Measurements from ENCODE around the gene GEMIN4. TPM values are rescaled to one million over a fixed set of nuclear protein-coding genes. Genes with fewer than 3 reads are reported as not detected.

GEMIN4 gene
- total RNA-seq, 1 donor from 2014 or later, result 10.9 TPM

DNA sequence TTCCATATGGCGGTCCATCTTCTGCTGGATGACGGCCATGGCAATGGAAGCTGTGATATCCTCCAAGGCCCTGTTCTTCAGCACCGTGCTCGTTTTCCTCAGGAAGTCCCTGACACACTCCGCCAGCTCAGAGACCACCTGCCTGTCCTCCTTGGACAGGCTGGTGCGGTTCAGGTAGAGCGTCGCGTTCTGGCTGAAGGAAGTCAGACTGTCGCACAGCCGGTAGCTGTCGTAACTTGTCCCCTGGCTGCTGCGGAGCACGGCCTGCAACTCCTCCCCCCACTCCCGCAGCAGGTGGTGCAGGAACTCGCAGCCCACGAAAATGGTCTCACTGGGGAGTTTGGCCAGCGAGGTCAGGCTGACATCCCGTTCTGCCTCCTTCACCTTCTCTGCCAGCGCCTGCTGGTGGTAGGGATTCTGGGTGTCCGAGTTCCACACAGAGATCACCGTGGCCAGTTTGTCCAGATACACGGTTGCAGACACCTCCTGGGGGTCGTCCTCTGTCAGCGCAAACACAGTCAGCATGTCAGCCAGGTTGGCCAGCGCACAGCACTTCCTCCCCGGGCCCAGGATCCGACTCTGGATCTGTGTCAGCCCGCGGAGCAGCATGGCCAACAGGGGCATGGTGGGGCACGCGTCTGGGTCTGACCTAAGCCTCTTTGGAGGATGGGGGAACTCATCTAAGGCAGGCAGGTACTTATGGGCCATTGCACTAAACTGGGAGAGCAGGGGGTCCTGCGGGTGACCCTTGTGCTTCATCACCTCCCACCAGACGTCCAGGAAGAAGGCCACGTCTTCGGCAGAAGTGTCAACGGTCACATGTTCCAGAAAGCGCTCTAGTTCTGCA, 5.1 kb downstream of the GEMIN4 start:
- intact Hi-C loops (cut with DNase I), result no loop called here
- no peak for DNase-seq (ENCODE audit: low spot score)

DNA sequence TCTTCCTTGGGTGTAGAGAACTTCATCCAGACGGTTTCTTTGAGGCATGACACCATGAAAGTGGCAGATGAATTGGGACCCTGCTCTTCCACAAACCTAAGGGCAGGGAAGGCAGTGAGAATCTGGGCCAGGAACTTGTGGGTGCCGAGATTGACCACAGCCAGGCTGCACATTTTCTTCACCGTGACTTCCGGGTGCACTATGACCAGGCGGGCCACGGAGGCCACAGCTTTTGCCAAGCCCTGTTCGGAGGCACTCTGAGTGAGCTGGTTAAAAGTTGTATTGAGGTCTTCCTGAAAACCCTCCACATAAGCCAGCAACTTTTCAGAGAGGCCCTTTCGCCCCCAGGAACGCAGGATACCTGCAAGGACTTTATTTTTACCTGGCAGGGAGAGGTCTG, 5.9 kb downstream of the GEMIN4 start:
- intact Hi-C loops (cut with DNase I), result no loop called here

DNA sequence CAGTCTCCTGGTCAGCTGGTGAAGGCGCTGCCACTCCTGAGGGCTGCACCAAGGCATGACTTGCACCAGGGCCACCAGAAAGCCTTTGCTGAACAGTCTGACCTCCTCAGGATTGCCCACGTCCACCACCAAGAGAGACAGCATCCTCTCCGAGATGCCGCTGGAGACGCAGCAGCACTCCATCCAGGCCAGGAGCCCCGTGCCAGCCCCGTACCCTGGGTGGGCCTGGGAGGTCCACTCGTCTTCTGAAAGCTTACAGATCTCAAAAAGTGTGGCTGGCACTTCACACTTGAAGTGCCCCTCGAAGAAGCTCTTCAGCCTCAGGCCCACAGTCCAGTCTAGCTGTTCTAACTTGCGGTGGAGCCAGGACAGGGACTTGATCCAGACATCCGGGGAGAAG, 6.7 kb downstream of the GEMIN4 start:
- intact Hi-C loops (cut with DNase I), result no loop called here
- DNase-seq (ENCODE audit: low spot score), result no peak

More for the DNA sequence above, 5.9 kb downstream of the GEMIN4 start:
- no peak for DNase-seq (ENCODE audit: low spot score)

DNA sequence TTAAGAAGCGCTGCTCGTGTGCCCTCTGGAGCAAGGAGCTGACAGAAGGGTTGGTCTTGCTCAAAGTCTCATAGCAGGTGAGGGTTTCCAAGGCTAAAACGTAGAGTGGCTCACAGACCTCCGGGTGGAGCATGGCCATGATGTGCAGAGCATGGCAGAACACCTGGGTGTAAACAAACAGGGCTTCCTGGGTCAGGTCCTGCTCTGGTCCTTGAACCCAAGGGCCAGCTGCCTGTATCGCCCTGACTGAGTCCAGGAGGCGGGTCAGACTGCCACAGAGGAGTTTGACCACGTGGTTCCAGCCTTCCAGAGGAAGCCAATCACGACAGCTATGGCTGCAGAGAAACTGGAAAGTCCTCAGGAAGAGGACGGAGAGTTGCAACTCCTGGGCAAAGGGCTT, 7.1 kb downstream of the GEMIN4 start:
- no peak for DNase-seq (ENCODE audit: low spot score)
- intact Hi-C loops (cut with DNase I), result no loop called here

DNA sequence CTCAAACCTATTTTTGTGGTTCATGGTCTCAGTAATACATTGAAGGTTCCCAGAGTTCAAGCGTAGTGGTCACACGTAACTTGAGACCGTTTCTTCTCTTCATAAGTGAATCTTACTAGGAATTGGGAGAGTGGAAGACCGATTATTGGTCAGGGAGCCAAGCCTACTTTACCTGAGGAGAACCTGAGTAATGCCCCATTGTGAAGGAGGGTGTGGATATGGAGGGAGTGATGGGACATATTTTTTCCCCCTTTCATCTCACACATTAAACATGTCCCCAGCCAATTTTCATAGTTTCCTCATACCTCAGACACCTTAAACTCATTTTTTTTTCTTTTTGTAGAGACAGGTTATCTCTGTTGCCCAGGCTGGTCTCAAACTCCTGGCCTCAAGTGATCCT, 8.9 kb downstream of the GEMIN4 start:
- DNase-seq (ENCODE audit: low spot score), result no peak
- intact Hi-C loops (cut with DNase I), result no loop called here

DNA sequence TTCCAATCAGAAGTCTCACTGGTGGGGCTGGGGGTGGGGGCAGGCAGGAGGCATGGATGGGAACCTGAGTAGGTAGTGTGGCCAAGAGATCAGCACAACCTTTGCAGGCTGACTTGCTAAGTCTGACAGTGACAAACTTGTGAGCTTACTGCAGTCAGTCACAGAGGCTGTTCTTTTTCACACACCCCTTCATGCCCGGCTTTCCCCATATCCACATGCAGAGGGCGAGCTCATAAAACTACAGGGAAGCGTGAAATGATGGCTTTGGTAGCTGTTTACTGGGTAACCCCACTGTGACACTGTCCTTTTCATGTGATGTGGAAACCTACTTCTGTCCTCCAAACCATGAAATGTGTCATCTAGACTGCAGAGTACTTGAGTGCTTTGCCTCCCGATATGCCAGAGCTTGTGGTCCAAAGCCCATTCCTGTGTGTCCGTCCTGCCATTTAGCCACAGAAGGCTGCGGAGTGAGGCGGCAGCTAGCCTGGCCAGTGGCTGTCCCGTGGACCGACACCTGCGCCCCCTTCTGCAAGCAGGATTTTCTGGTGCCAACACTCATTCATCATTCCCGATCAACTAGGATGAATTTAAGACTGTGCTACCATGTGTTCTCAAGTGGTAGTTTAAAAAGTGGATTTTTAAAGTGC, 9.8 kb downstream of the GEMIN4 start:
- intact Hi-C loops (cut with DNase I), result no loop called here
- no peak for DNase-seq (ENCODE audit: low spot score)

DNA sequence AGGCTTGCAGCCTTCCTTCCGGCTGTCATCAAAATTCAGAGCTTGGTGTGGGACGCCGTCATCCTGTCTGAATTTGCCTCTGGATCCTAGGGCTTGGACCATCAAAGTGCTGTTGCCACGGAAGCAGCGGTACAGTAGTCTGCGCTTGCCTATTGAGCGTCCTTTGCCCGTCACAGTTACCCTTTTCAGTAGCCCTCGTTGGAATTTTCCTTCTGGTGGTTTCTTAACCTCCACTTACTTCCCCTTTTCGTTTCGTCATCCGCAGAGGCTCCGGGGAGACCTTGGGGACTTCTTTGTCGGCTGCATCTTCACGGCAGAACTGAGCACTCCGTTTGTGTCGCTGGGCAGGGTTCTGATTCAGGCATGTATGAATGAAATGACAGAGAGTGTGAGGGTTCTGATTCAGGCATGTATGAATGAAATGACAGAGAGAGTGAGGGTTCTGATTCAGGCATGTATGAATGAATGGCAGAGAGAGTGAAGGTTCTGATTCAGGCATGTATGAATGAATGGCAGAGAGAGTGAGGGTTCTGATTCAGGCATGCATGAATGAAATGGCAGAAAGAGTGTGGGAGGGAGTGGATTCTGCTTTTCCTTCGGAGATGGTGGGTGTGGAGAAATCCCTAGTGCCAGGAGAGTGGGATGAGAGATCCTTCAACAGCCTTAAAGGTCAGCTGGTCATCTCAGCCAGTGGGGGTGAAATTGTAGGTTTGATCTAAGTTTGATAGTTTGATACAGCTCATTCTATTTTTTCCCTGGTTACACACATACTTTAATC, 11.6 kb downstream of the GEMIN4 start:
- intact Hi-C loops (cut with DNase I), result no loop called here
- DNase-seq (ENCODE audit: low spot score), result no peak

DNA sequence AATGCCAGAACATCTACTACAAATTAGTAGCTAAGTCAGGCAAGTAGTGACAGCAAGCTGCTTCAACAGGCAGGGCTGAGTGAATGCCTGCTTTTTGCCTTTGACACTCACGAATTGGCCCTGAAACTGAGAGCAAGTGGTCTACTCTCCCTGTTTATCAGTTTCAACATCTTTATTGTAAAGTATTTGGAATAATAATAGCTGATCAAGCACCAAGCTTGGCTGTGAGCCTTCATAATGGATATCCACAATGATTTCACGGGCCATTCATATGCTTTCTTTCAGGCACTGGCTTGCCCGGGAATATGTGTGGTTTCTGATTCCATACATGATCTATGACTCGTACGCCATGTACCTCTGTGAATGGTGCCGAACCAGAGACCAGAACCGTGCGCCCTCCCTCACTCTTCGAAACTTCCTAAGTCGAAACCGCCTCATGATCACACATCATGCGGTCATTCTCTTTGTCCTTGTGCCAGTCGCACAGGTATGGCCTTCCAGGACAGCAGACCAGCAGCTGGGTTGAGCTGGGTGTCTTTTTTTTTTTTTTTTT, 14.4 kb downstream of the GEMIN4 start:
- intact Hi-C loops (cut with DNase I), result no loop called here
- DNase-seq (ENCODE audit: low spot score), result no peak

DNA sequence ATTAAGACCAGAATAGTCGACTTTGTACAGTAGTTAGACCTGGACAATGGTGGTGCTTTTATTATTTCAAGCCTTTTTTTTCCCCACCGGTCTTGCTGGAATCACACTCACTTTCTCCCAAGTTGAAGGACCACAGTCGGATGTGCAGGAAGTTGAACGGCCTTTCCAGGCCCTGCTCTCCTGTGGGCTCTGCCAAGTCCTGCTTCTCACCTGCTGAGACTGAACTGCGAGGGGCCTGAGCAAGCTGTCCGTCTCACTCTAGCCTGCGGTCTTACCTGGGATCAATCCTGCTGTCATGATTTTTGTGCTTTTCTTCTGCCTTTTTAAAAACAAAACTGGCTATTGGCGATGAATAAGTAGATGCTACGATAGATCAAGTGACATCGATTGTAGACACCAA, 18.3 kb downstream of the GEMIN4 start:
- DNase-seq (ENCODE audit: low spot score), result no peak
- intact Hi-C loops (cut with DNase I), result no loop called here

DNA sequence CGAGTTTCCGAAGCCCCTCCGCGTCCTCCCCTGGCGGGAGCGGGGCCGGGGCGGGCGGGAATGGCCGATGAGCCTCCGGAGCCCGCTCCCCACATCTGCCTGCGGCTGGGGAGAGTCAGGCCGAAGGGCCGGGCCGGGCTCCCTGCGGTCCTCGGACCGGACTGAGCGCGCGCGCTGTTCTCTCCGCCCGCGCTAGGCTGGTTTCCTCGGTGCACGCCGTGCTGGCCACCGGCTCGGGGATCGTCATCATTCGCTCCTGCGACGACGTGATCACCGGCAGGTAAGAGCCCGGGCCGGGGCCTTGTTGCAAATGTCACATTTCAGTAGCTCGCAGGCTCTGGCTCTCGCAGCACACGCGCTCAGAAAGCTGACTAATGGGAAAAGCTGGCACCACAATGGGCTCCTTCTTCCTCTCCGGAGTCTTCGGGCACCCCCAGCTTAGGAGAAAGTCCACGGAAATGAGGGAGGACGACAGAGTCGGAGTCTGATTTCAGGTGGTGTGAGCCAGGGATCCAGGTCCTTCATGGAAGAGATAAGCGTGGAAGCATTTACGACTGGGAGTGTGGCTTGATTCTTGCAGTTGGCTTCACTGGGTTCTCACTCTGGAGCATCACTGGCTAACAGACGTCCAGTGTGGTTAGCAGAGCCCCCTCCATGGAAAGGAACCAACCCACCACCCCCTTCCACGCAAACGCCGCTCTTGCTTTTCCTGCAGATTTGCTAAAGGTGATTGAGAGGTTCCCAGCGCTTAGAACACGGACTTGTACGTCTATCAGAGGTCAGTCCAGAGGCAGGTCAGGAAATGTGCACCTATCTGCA, 19.0 kb downstream of the GEMIN4 start:
- DNase-seq (ENCODE audit: low spot score), result no peak
- intact Hi-C loops (cut with DNase I), result no loop called here

DNA sequence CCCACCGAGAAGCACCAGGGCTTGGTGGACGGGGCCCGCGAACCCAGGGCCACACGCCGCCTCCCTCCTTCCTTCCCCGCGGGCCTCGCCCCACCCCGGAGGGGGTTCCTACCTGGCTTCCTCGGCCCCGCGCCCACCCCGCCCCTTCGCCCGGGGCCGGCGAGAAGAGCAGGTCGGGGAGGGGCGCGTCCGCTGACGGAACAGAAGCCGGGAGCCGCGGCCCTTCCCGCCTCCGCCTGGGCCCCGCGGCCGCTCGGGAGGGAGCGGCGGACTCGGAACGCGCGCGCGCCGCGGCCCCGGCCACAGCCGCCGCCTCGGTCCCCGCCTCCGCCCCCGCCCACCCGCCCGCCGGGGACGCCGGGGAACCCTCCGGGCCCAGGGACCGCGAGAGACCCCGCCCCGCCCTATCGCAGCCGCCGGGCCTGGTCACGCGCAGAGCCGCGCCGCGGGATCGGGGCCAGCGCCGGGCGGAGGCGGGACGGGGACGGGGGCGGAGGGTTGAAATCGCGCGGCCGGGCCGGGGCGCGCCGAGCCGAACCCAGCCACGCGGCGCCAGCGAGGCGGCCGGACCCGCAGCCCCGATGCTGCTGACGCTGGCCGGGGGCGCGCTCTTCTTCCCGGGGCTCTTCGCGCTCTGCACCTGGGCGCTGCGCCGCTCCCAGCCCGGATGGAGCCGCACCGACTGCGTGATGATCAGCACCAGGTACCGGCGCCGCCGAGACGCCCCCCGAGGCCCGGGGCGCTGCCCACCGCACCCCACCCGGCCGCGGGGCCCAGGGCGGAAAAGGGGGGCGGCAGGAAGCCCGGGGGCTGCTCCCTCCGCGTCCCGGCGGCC, 19.8 kb downstream of the GEMIN4 start, which contains the start of gene TLCD3A:
Gene TLCD3A (plus strand): TSS at position 530 of the 835 bp plus-strand sequence. CDS start 52 bp downstream, at position 582.
- intact Hi-C loops (cut with DNase I), result no loop called here
- DNase-seq (ENCODE audit: low spot score), result no peak

DNA sequence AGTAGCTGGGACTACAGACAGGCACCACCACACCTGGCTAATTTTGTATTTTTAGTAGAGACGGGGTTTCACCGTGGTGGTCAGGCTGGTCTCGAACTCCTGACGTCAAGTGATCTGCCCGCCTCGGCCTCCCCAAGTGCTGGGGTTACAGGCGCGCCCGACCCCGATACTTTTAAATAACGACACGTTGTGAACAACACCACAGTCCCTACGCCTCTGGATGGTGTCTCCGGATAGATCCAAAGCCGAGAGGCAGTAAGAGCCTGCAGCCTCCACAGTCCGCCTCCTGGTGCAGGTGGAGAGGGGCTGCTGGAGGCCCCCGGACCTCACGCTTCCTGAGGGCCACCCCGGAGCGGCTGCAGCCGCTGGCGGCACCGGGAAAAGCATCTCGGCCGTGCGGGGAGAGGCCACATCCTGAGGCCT, 20.4 kb downstream of the GEMIN4 start:
- DNase-seq (ENCODE audit: low spot score), result no peak
- intact Hi-C loops (cut with DNase I), result no loop called here

DNA sequence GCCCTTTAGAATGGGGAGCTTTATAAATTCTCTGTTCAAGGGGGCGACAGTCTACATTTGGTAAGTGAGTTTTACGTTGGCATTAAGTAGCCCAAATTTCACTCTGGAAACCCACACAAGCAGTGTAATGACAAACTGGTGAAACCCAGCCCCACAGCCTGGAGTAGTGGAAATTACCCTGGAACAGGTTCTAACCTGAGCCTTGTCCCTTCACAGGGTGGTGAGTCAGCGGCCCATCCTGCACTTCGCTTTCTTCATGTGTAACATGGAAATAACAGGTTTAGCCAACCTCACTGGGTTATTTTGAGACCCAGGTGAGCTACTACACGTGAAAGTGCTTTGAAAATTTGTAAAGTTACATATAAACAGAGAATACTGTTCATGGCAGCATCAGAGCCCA, 23.2 kb downstream of the GEMIN4 start:
- intact Hi-C loops (cut with DNase I), result no loop called here
- DNase-seq (ENCODE audit: low spot score), result no peak

DNA sequence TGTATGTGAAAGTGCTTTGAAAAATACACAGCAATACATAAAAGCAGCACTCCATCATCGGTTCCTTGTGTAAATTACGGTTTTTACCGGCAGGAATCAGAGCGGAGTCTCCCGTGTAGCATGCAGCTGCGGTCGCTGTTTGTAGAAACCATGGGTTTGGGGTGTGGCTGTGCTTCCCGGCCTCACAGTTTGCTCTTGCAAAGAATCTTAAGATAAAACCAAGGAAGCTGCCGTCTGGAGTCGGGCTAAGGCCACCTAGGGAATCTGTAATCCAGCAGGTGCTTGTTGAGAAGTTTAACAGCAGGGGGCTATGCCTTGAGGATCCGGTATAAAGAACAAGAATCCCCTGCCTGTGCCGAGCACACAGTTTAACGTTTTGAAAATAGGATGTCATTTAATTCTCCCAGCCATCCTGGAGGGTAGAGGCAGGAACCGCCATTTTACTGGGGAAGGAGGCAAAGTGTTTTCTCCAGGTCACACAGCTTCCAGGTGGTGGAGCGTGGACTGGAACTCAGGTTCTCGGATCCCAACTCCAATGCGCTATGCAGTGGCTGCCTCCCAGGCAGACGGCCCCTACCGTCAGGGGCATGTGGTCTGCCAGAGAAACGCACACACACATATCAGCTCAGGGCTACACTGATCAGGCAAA, 25.7 kb downstream of the GEMIN4 start:
- intact Hi-C loops (cut with DNase I), result no loop called here
- no peak for DNase-seq (ENCODE audit: low spot score)

DNA sequence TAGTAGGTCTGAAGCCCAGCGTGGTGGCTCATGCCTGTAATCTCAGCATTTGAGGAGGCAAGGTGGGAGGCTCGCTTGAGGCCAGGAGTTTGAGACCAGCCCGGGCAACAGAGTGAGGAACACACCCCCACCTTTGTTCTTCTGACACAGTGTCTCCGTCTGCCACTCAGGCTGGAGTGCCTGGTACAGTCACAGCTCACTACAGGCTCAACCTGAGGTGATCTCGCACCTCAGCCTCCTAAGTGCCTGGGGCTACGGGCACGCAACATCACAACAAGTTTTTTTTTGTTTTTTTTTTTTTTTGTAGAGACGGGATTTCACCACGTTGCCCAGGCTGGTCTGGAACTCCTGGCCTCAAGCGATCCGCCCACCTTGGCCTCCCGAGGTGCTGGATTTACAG, 26.3 kb downstream of the GEMIN4 start:
- intact Hi-C loops (cut with DNase I), result no loop called here
- DNase-seq (ENCODE audit: low spot score), result no peak

DNA sequence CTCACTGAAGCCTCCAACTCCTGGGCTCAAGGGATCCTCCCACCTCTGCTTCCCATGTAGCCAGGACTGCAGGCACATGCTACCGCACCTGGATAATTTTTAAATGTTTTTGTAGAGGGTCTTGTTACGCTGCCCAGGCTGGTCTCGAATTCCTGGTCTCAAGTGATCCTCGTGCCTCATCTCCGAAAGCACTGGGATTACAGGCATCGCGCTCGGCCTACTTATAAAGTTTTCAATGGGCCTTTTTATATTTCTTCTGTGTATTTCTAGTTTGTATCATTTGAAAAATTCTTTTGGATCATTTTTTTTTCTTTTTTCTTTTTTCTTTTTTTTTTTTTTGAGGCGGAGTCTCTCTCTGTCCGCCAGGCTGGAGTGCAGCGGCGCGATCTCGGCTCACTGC, 27.0 kb downstream of the GEMIN4 start:
- intact Hi-C loops (cut with DNase I), result no loop called here
- no peak for DNase-seq (ENCODE audit: low spot score)

DNA sequence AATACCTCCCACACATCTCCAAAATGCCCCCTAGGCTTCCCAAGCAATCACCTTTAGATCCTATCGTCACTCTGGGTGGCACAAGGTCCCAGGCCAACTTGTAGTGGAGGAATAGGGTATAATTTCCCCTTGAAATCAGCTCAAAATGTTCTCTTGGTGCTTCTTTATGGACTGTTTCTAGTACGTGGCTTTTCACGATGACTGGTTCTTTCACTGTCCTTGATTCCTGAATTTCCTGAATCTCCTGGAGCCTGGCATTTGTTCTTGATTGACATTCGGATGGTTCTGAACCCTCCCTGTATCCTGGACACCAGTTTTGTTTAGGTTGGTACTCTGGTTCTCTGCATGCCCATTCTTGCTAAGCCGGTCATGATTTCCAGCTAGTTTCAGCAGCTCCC, 30.5 kb downstream of the GEMIN4 start:
- intact Hi-C loops (cut with DNase I), result no loop called here
- DNase-seq (ENCODE audit: low spot score), result no peak
